Ascending aorta (tissue), 2 donors: ENCODE data around the gene HACD2. TPM values are rescaled to one million over a fixed set of nuclear protein-coding genes. Genes with fewer than 3 reads are reported as not detected.
A peak's percentile ranks its signal among the peaks of the same experiment; 100 is the strongest.
"Not testable (repeated sequence)": the region's sequence is repeated elsewhere in the genome, so short reads cannot be mapped to it uniquely, and the experiment has no call there.

Source experiments
- DNase-seq, 2 donors: peaks; one replicate each; pipeline ENCODE4 v3.0.0-alpha.2; 2019; ENCODE audit warnings: low spot score in 2 of 2
- H3K27ac ChIP-seq, 2 donors: fragments of 200-600 bp; sonication (generic); one replicate each; pipeline ENCODE4 v1.5.1; 2016 to 2017; ENCODE audit warnings: mild to moderate bottlenecking in 1 of 2
- H3K27me3 ChIP-seq: fragments of 200-600 bp; sonication (generic); one replicate; pipeline ENCODE4 v1.5.1; 2017
- H3K36me3 ChIP-seq, 2 donors: fragments of 200-600 bp; sonication (generic); one replicate each; pipeline ENCODE4 v1.5.1; 2016
- H3K4me1 ChIP-seq, 2 donors: fragments of 200-600 bp; sonication (generic); one replicate each; pipeline ENCODE4 v1.5.1; 2016 to 2017; ENCODE audit warnings: mild to moderate bottlenecking in 1 of 2
- H3K4me3 ChIP-seq, 2 donors: fragments of 200-600 bp; sonication (generic); one replicate each; pipeline ENCODE4 v1.5.1; 2016 to 2017; ENCODE audit warnings: mild to moderate bottlenecking in 1 of 2
- H3K9me3 ChIP-seq, 2 donors: fragments of 200-600 bp; sonication (generic); one replicate each; pipeline ENCODE4 v1.5.1; 2016
- intact Hi-C: fragments of 100-400 bp; cut with DNase I; formaldehyde crosslinking; loops from one replicate; pipeline ENCODE4 v1.15.1; 2023
- total RNA-seq: library from RNA; depleted of rRNA; stranded (reverse); fragments of >200 nt; gene quantifications from one replicate; pipeline ENCODE4 v1.1.0, GENCODE V29; 2016
- TF ChIP-seq, protein P1 (sequence below), 3 experiments: fragments of 200-600 bp in 2 of 3; fragments of 450-650 bp in 1 of 3; sonication (generic) in 2 of 3; IDR thresholded peaks; one replicate each; pipeline ENCODE4 v1.5.1; 2016 to 2019; ENCODE audit warnings: antibody characterized with exemption in 3 of 3, mild to moderate bottlenecking in 1 of 3, moderate library complexity in 1 of 3

HACD2 gene
- total RNA-seq, 1 donor from 2014 or later = 10.2 TPM

DNA sequence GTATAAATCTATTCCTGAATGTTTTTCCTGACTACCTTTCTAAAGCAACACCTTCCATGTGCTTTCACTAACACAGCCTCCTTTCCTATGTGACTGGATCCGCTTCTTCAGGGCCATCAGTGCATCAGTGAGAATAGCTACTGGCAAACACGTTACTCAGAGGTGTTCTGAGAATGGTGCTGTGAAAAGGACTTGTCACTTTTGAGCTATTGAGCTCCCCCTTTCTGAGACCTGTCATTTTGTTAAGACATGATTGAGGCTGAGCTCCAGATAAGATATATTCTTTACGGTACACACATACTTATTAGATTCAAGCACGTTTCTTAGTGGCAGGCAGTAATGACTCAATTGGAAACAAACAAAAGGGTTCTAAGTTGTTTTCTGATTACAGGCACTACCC lies 90.9 kb downstream of the HACD2 start:
- intact Hi-C loops = no loop called here
- TF ChIP-seq, protein P1, sequence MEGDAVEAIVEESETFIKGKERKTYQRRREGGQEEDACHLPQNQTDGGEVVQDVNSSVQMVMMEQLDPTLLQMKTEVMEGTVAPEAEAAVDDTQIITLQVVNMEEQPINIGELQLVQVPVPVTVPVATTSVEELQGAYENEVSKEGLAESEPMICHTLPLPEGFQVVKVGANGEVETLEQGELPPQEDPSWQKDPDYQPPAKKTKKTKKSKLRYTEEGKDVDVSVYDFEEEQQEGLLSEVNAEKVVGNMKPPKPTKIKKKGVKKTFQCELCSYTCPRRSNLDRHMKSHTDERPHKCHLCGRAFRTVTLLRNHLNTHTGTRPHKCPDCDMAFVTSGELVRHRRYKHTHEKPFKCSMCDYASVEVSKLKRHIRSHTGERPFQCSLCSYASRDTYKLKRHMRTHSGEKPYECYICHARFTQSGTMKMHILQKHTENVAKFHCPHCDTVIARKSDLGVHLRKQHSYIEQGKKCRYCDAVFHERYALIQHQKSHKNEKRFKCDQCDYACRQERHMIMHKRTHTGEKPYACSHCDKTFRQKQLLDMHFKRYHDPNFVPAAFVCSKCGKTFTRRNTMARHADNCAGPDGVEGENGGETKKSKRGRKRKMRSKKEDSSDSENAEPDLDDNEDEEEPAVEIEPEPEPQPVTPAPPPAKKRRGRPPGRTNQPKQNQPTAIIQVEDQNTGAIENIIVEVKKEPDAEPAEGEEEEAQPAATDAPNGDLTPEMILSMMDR (IDR thresholded peaks at IDR 0.05) = no peak
- peaks cover 0 to 13% of the 10 kb centered on the region in 2 donors for H3K4me1 ChIP-seq
- no peaks in the 10 kb centered on the region for H3K27me3 ChIP-seq
- H3K4me3 ChIP-seq = no peak overlapping the region
- H3K9me3 ChIP-seq = no peaks in the 10 kb centered on the region
- H3K27ac ChIP-seq = peak overlapping the region; percentile 3 to 26
- DNase-seq = no peak
- peaks cover 0 to 9% of the 10 kb centered on the region in 2 donors for H3K36me3 ChIP-seq

DNA sequence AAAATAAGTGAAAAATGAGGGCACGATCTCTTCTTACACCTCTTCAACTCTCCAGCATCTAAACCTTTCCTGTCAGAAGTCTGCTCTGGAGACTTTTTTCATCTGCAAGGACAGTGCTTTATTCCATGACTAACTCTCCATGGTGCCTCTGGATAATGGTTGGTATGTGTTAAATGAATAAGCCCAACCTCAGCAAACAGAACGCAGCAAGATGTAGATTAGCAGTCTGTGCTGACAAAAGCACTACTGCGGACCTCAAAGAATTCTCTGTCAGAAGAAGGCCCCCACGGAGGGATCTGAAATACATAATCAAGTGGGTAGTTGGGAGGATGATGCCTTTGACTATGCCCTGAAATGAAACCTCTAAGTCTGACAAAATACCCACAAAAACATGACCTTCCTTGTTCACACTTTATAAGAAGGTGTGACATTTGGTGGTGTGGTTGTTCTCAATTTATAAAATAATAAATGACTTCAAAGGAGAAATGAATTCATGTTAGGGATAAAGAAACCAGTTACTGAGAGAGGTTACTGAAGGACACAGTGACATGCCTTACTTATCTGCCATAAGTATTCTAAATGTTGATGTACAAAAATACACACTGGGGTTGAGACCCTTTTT lies 92.8 kb downstream of the HACD2 start:
- Histone ChIP-seq H3K36me3 (peaks cover 0 to 6% of the 10 kb centered on the region in 2 donors), H3K27ac (no peak overlapping the region), H3K4me3 (no peak overlapping the region), H3K9me3 (no peaks in the 10 kb centered on the region), H3K27me3 (no peaks in the 10 kb centered on the region), H3K4me1 (peaks cover 0 to 14% of the 10 kb centered on the region in 2 donors)
- intact Hi-C loops = no loop called here
- no peak for DNase-seq
- TF ChIP-seq, protein P1 (IDR thresholded peaks at IDR 0.05) = no peak

DNA sequence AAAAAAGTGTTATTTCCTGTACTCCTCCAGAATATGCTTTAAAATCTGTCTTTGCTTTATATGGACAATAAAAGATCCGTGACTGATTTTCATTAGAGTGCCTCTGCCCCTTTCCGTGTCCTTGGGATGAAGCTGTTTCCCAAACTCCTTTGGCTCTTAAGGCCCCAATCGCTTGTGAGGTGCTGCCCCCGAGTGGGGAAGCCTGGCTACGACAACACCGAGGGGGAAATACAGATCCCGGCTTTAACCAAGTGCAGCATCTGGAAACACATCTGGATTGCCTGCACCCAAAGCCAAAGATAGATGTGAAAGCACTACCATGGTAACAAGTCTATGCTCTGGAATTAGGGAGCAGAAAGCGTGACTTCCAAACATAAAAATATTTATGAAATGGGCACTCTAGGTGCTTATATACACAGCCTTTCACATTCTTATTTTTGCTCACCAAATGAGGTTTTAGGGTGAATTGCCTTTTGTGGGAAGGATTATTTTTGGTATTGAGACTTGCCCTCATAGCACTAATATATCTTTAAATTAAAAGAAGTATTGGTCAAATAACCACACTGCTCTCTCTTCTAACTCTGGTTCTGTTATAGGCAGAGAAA lies 95.4 kb downstream of the HACD2 start:
- TF ChIP-seq, protein P1 (IDR thresholded peaks at IDR 0.05) = peak; percentile 88 to 96 (median 92)
- Histone ChIP-seq H3K27ac (peak overlapping the region; percentile 76), H3K4me1 (peaks cover 0 to 14% of the 10 kb centered on the region in 2 donors), H3K4me3 (peak overlapping the region in 1 of 2 donors; percentile 32), H3K9me3 (no peaks in the 10 kb centered on the region), H3K27me3 (no peaks in the 10 kb centered on the region), H3K36me3 (peaks cover 0 to 6% of the 10 kb centered on the region in 2 donors)
- intact Hi-C loops = loop anchor here (1.0 to 2.0 kb wide), 3 partner anchors 41 to 160 kb away; partner anchors contain the start of gene ADCY5
- peak in 1 of 2 donors; percentile 86 for DNase-seq

DNA sequence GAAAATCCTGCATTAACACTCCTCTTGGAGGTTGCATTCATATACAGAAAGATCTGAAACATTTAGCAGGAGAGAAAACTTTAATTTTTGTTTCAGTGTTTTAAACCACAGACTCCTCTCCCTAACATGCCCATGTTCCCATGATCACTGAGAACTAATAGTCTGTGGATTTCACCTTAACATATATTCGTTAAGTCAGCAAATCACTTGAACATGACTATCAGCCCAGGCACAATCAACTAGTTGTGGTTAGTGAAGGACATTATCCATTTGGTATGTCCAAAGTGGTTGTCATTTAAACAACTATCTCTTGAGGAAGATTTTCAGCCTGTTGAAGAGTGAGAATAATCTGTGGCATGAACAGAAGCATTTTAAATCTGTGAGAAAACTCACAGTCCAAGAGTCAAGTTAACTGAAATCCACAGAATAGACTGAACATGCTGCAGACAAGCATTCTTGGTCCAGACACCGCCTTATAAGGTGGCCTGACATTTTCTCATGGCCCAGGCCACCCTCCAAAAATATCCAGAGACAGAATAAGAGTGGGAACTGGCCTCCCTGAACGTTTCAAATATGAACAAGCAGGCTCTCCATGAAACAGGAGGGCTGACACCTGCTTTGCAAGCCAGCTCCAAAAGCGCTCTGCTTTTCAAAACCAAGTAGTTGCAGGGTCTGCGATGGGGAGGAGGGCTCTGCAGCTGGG lies 96.1 kb downstream of the HACD2 start:
- peak overlapping the region in 1 of 2 donors; percentile 32 for H3K4me3 ChIP-seq
- no peaks in the 10 kb centered on the region for H3K9me3 ChIP-seq
- no peaks in the 10 kb centered on the region for H3K27me3 ChIP-seq
- no peak for DNase-seq
- H3K4me1 ChIP-seq = peaks cover 0 to 12% of the 10 kb centered on the region in 2 donors
- intact Hi-C loops = loop anchor here (1.0 to 2.0 kb wide), 3 partner anchors 40 to 159 kb away; partner anchors contain the start of gene ADCY5
- H3K27ac ChIP-seq = peak overlapping the region; percentile 76
- TF ChIP-seq, protein P1 (IDR thresholded peaks at IDR 0.05) = no peak
- peaks cover 0 to 6% of the 10 kb centered on the region in 2 donors for H3K36me3 ChIP-seq

DNA sequence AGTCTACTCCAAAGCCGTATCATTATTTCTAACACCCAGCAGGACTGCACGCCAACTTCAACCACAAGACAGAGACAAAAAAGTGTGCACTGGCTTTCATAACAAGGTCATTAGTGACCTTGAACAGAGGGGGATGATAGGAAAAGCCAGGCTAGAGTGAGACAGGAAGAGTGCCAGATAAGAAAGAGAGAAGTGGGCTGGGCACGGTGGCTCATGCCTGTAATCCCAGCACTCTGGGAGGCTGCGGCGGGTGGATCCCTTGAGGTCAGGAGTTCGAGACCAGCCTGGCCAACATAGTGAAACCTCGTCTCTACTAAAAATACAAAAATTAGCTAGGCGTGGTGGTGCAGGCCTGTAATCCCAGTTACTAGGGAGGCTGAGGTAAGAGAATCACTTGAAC lies 97.8 kb downstream of the HACD2 start:
- H3K4me3 ChIP-seq, intact Hi-C loops, DNase-seq, H3K9me3 ChIP-seq, H3K36me3 ChIP-seq, H3K27me3 ChIP-seq: not testable (repeated sequence)
- Histone ChIP-seq H3K4me1 (peaks cover 0 to 12% of the 10 kb centered on the region in 2 donors), H3K27ac (peak overlapping the region in 1 of 2 donors; percentile 76)

DNA sequence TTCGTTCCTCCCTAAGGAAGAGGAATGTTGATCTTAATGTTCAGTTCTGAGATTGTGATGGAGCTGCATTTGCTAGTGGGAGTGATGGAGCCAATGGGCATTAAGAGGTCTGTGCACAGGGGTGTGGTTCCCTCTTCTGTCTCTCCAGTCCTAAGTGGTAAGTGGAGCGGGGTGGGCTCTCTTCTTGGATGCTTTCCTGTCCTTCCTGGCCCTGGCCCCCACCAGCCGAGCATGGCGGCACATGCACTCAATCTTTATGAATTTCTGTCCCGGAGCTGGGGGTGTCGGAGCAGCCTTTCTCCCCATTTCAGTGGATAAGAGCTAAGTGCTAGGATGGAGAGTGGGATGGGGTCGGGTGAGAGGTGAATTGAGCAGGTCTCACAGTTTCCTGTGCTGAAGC lies 98.4 kb downstream of the HACD2 start:
- H3K36me3 ChIP-seq = peaks cover 0 to 6% of the 10 kb centered on the region in 2 donors
- H3K27ac ChIP-seq = no peak overlapping the region
- intact Hi-C loops = no loop called here
- TF ChIP-seq, protein P1 (IDR thresholded peaks at IDR 0.05) = no peak
- no peak overlapping the region for H3K4me3 ChIP-seq
- H3K4me1 ChIP-seq = peaks cover 0 to 12% of the 10 kb centered on the region in 2 donors
- H3K27me3 ChIP-seq = no peaks in the 10 kb centered on the region
- DNase-seq = no peak
- H3K9me3 ChIP-seq = no peaks in the 10 kb centered on the region
